ENCODE results near the gene RPL22.
A peak's percentile ranks its signal among the peaks of the same experiment; 100 is the strongest.

RPL22 gene

GRCh38 chr1:6199298-6200187, at the start of gene RPL22:
TSS of gene RPL22 (minus strand) at chr1:6199595. CDS start at chr1:6199573, 22 bp downstream.
- 0 out of 2 replicates have a peak, but pooled peaks have one; percentile 14 for TF ChIP-seq ZFP3 (CRISPR knock-in tag; IDR thresholded peaks at IDR 0.05)
- TF ChIP-seq OSR1 (CRISPR knock-in tag; IDR thresholded peaks at IDR 0.05), result no peak
- no peak for TF ChIP-seq ZFP30 (CRISPR knock-in tag; IDR thresholded peaks at IDR 0.05)
- TF ChIP-seq BACH2 (CRISPR knock-in tag; IDR thresholded peaks at IDR 0.05; ENCODE audit: borderline replicate concordance), result no peak
- TF ChIP-seq SNAI2 (CRISPR knock-in tag; IDR thresholded peaks at IDR 0.05), result no peak
- TF ChIP-seq RARB (CRISPR knock-in tag; IDR thresholded peaks at IDR 0.05), result no peak
- no peak for TF ChIP-seq PPARA (CRISPR knock-in tag; IDR thresholded peaks at IDR 0.05; ENCODE audit: borderline replicate concordance)
- no peak for TF ChIP-seq GLIS3 (CRISPR knock-in tag; IDR thresholded peaks at IDR 0.05)
- no peak for TF ChIP-seq TCF4 (CRISPR knock-in tag; IDR thresholded peaks at IDR 0.05; ENCODE audit: borderline replicate concordance)
- ATAC-seq, result peak; percentile 98

- no peak for TF ChIP-seq CSRNP3 (CRISPR knock-in tag; IDR thresholded peaks at IDR 0.05)
- no peak for TF ChIP-seq CREB5 (CRISPR knock-in tag; IDR thresholded peaks at IDR 0.05; ENCODE audit: low read depth)
- TF ChIP-seq ZNF565 (CRISPR knock-in tag; conservative IDR thresholded peaks at IDR 0.05; ENCODE audit: low read depth), result no peak
- no peak for TF ChIP-seq ZNF70 (CRISPR knock-in tag; IDR thresholded peaks at IDR 0.05)
- no peak for TF ChIP-seq RARB (CRISPR knock-in tag; IDR thresholded peaks at IDR 0.05)
- TF ChIP-seq CSDC2 (CRISPR knock-in tag; IDR thresholded peaks at IDR 0.05), result no peak
- TF ChIP-seq BACH2 (CRISPR knock-in tag; IDR thresholded peaks at IDR 0.05; ENCODE audit: borderline replicate concordance), result no peak
- ATAC-seq, result no peak
Observed at GRCh38 chr1:6248161-6248776, 48.9 kb upstream of the RPL22 start.

- ATAC-seq, result no peak
- TF ChIP-seq PPARA (CRISPR knock-in tag; IDR thresholded peaks at IDR 0.05; ENCODE audit: borderline replicate concordance) (no peak), POU6F1 (CRISPR knock-in tag; IDR thresholded peaks at IDR 0.05; ENCODE audit: borderline replicate concordance, low read depth) (no peak), ISL1 (CRISPR knock-in tag; IDR thresholded peaks at IDR 0.05) (no peak), TOX (CRISPR knock-in tag; IDR thresholded peaks at IDR 0.05; ENCODE audit: borderline replicate concordance) (no peak)
Observed at GRCh38 chr1:6247651-6248050, 48.3 kb upstream of the RPL22 start.

- peak; percentile 81 for ATAC-seq
- TF ChIP-seq ZFP3 (CRISPR knock-in tag; IDR thresholded peaks at IDR 0.05) (no peak), ARNTL (CRISPR knock-in tag; IDR thresholded peaks at IDR 0.05; ENCODE audit: borderline replicate concordance, low read depth) (no peak), ESRRG (CRISPR knock-in tag; IDR thresholded peaks at IDR 0.05) (no peak), ZNF70 (CRISPR knock-in tag; IDR thresholded peaks at IDR 0.05) (no peak), RARB (CRISPR knock-in tag; IDR thresholded peaks at IDR 0.05) (no peak), ZNF565 (CRISPR knock-in tag; conservative IDR thresholded peaks at IDR 0.05; ENCODE audit: low read depth) (no peak), ZFP30 (CRISPR knock-in tag; IDR thresholded peaks at IDR 0.05) (no peak), CREB5 (CRISPR knock-in tag; IDR thresholded peaks at IDR 0.05; ENCODE audit: low read depth) (no peak), TOX (CRISPR knock-in tag; IDR thresholded peaks at IDR 0.05; ENCODE audit: borderline replicate concordance) (no peak), ZNF8 (CRISPR knock-in tag; IDR thresholded peaks at IDR 0.05) (no peak), ZC3H10 (CRISPR knock-in tag; IDR thresholded peaks at IDR 0.05) (no peak), CSDC2 (CRISPR knock-in tag; IDR thresholded peaks at IDR 0.05) (no peak), BACH2 (CRISPR knock-in tag; IDR thresholded peaks at IDR 0.05; ENCODE audit: borderline replicate concordance) (no peak), ISL1 (CRISPR knock-in tag; IDR thresholded peaks at IDR 0.05) (no peak), TSHZ2 (CRISPR knock-in tag; IDR thresholded peaks at IDR 0.05) (no peak)
Observed at GRCh38 chr1:6246497-6247467, 47.4 kb upstream of the RPL22 start.
